ENCODE results near the gene EXOC3L4.
"Not testable (repeated sequence)": the region's sequence is repeated elsewhere in the genome, so short reads cannot be mapped to it uniquely, and the experiment has no call there.

Gene EXOC3L4

GRCh38 chr14:103094406-103095209 lies at the start of gene EXOC3L4:
EXOC3L4 (plus strand) TSS chr14:103094725; CDS start chr14:103100220, 5,495 bp downstream.
- Histone ChIP-seq H3K27me3 (replicated peaks) (peaks cover 7% of the 10 kb centered on the region), H3K4me3 (ENCODE audit: low read depth, low read length) (no peak within 1 kb of the TSS), H3K36me3 (replicated peaks) (no peaks in the 10 kb centered on the region), H3K27ac (no peak within 1 kb of the TSS)
- in situ Hi-C loops (cut with HindIII; ENCODE audit: low pct_ligation_motif_present, low sequenced_read_pairs) = no loop called here
- TF ChIP-seq CTCF (IDR thresholded peaks at IDR 0.05; ENCODE audit: low read depth, low read length, missing control alignments) = no peak
- DNase-seq = no peak

GRCh38 chr14:103045371-103045869 lies 49.1 kb upstream of the EXOC3L4 start:
- Histone ChIP-seq H3K27me3 (replicated peaks) (no peaks in the 10 kb centered on the region), H3K4me3 (ENCODE audit: low read depth, low read length) (no peak overlapping the region), H3K27ac (no peak overlapping the region), H3K36me3 (replicated peaks) (peaks cover 5% of the 10 kb centered on the region)
- in situ Hi-C loops (cut with HindIII; ENCODE audit: low pct_ligation_motif_present, low sequenced_read_pairs) = no loop called here
- no peak for TF ChIP-seq CTCF (IDR thresholded peaks at IDR 0.05; ENCODE audit: low read depth, low read length, missing control alignments)
- DNase-seq = no peak

GRCh38 chr14:103047453-103047852 lies 47.1 kb upstream of the EXOC3L4 start:
- H3K27ac ChIP-seq; in situ Hi-C loops (cut with HindIII; ENCODE audit: low pct_ligation_motif_present, low sequenced_read_pairs); H3K27me3 ChIP-seq (replicated peaks); H3K36me3 ChIP-seq (replicated peaks); DNase-seq; H3K4me3 ChIP-seq (ENCODE audit: low read depth, low read length): not testable (repeated sequence)

GRCh38 chr14:103050935-103051334 lies 43.6 kb upstream of the EXOC3L4 start:
- Histone ChIP-seq H3K36me3 (replicated peaks) (peaks cover 3% of the 10 kb centered on the region), H3K27ac (no peak overlapping the region), H3K27me3 (replicated peaks) (no peaks in the 10 kb centered on the region), H3K4me3 (ENCODE audit: low read depth, low read length) (no peak overlapping the region)
- in situ Hi-C loops (cut with HindIII; ENCODE audit: low pct_ligation_motif_present, low sequenced_read_pairs) = no loop called here
- TF ChIP-seq CTCF (IDR thresholded peaks at IDR 0.05; ENCODE audit: low read depth, low read length, missing control alignments) = no peak
- no peak for DNase-seq

- no peak overlapping the region for H3K4me3 ChIP-seq (ENCODE audit: low read depth, low read length)
- no peak overlapping the region for H3K27ac ChIP-seq
- peaks cover 3% of the 10 kb centered on the region for H3K36me3 ChIP-seq (replicated peaks)
- in situ Hi-C loops (cut with HindIII; ENCODE audit: low pct_ligation_motif_present, low sequenced_read_pairs) = no loop called here
- no peak for DNase-seq
- H3K27me3 ChIP-seq (replicated peaks) = no peaks in the 10 kb centered on the region
- no peak for TF ChIP-seq CTCF (IDR thresholded peaks at IDR 0.05; ENCODE audit: low read depth, low read length, missing control alignments)
These were observed 42.1 kb upstream of the EXOC3L4 start for GRCh38 chr14:103052407-103052806.

GRCh38 chr14:103055695-103056094 lies 38.8 kb upstream of the EXOC3L4 start:
- no peak for DNase-seq
- no peaks in the 10 kb centered on the region for H3K27me3 ChIP-seq (replicated peaks)
- TF ChIP-seq CTCF (IDR thresholded peaks at IDR 0.05; ENCODE audit: low read depth, low read length, missing control alignments) = no peak
- no peak overlapping the region for H3K27ac ChIP-seq
- H3K36me3 ChIP-seq (replicated peaks) = peaks cover 3% of the 10 kb centered on the region
- H3K4me3 ChIP-seq (ENCODE audit: low read depth, low read length) = peak overlapping the region; percentile 85
- in situ Hi-C loops (cut with HindIII; ENCODE audit: low pct_ligation_motif_present, low sequenced_read_pairs) = no loop called here

Measured in brain microvascular endothelial cell (primary cell).